Calu3 (cell line): Measurements from ENCODE around the gene HAUS8. TPM values are rescaled to one million over a fixed set of nuclear protein-coding genes. Genes with fewer than 3 reads are reported as not detected.

Experiments used
- BruUV-seq: library from RNA; stranded (reverse); fragments of 400-500 nt; replicated peaks from 2 replicates; lab custom pipeline; 2021; lab: Mats Ljungman, UMichigan
- CTCF ChIA-PET: fragments of 300-600 bp; sonication (Branson Sonifier 250); formaldehyde crosslinking; loops from one replicate; lab custom pipeline; 2022; ENCODE audit warnings: antibody characterized with exemption; lab: Charles Lee
- DNase-seq: peaks from one replicate; pipeline ENCODE4 v3.0.0; 2022
- H3K27ac Mint-ChIP-seq: one replicate; pipeline ENCODE4 v1.8.0; 2022; ENCODE audit warnings: mixed read lengths; ENCODE audit not compliant: unreplicated experiment
- H3K27me3 Mint-ChIP-seq: one replicate; pipeline ENCODE4 v1.8.0; 2022; ENCODE audit warnings: mixed read lengths; ENCODE audit not compliant: unreplicated experiment
- H3K36me3 Mint-ChIP-seq: one replicate; pipeline ENCODE4 v1.8.0; 2022; ENCODE audit warnings: mild to moderate bottlenecking, moderate library complexity, mixed read lengths; ENCODE audit not compliant: insufficient read depth, unreplicated experiment
- H3K4me1 Mint-ChIP-seq: one replicate; pipeline ENCODE4 v1.8.0; 2022; ENCODE audit warnings: mild to moderate bottlenecking, low read depth, mixed read lengths; ENCODE audit not compliant: unreplicated experiment
- H3K4me3 Mint-ChIP-seq: one replicate; pipeline ENCODE4 v1.8.0; 2022; ENCODE audit warnings: mild to moderate bottlenecking, low read depth, moderate library complexity, mixed read lengths; ENCODE audit not compliant: unreplicated experiment
- H3K9me3 Mint-ChIP-seq: one replicate; pipeline ENCODE4 v1.8.0; 2022; ENCODE audit warnings: low read depth, mixed read lengths; ENCODE audit not compliant: unreplicated experiment
- intact Hi-C: fragments of 100-400 bp; cut with micrococcal nuclease; formaldehyde crosslinking; loops from one replicate; pipeline ENCODE4 v1.10.0; 2022; ENCODE audit not compliant: unreplicated experiment
- total RNA-seq: library from RNA; stranded (reverse); gene quantifications from 2 replicates; pipeline ENCODE4 v1.2.3, GENCODE V29; 2022
- TF ChIP-seq, protein P1 (sequence below): fragments of 200-600 bp; IDR thresholded peaks from one replicate; pipeline ENCODE4 v1.8.0; 2022; ENCODE audit warnings: antibody characterized with exemption; ENCODE audit not compliant: unreplicated experiment

The HAUS8 gene
- total RNA-seq, 1 experiment from 2014 or later, result 20.5 TPM

DNA sequence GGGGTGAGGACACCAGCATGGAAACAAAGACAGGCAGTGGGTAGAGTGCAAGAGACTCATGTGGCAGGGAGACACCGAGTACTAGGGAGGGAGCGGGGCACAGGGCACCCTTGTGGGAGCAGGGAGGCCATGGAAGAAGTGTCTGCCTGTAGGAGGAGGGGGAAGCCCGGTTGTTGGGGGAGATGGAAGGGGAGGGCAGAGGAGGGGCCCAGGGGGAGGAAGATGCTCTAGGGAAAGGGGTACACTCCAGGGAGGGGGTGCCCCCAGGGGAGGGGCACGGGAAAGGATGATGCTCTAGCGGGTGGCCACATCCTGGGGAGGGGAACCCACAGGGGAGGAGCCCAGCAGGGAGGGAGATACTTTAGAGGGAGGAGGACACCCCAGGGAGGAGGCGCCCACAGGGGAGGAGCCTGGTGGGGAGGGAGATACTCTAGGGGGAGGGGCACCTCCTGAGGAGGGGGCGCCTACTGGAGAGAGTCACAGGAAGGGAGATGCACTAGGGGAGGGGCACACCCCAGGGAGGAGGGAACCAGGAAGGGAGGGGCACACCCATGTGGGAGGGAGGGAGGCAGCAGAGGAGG lies 73.6 kb downstream of the HAUS8 start:
- no TSS peak for BruUV-seq

More for the DNA sequence above, 73.6 kb downstream of the HAUS8 start:
- Mint-ChIP-seq H3K4me1 (no peaks in the 10 kb centered on the region), H3K27ac (no peak overlapping the region), H3K27me3 (peaks cover 21% of the 10 kb centered on the region), H3K4me3 (no peak overlapping the region), H3K9me3 (no peaks in the 10 kb centered on the region), H3K36me3 (no peaks in the 10 kb centered on the region)
- intact Hi-C loops, result no loop called here
- no peak for DNase-seq
- TF ChIP-seq, protein P1, sequence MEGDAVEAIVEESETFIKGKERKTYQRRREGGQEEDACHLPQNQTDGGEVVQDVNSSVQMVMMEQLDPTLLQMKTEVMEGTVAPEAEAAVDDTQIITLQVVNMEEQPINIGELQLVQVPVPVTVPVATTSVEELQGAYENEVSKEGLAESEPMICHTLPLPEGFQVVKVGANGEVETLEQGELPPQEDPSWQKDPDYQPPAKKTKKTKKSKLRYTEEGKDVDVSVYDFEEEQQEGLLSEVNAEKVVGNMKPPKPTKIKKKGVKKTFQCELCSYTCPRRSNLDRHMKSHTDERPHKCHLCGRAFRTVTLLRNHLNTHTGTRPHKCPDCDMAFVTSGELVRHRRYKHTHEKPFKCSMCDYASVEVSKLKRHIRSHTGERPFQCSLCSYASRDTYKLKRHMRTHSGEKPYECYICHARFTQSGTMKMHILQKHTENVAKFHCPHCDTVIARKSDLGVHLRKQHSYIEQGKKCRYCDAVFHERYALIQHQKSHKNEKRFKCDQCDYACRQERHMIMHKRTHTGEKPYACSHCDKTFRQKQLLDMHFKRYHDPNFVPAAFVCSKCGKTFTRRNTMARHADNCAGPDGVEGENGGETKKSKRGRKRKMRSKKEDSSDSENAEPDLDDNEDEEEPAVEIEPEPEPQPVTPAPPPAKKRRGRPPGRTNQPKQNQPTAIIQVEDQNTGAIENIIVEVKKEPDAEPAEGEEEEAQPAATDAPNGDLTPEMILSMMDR, result no peak
- CTCF ChIA-PET, result no interaction called here

Other genes with a start within 250 kb of the HAUS8 start
- 43.1 and 49.7 TPM in 2 replicates for gene SIN3B, start 246.1 kb downstream of the HAUS8 start, total RNA-seq
- not detected in 2 replicates for gene F2RL3, start 186.5 kb downstream of the HAUS8 start, total RNA-seq
- gene CPAMD8, start 48.6 kb downstream of the HAUS8 start, total RNA-seq, result 5.7 and 5.8 TPM in 2 replicates
- 38.4 and 40.4 TPM in 2 replicates for gene MYO9B, start 325 bp upstream of the HAUS8 start, total RNA-seq
- gene USE1, start 139.9 kb upstream of the HAUS8 start, total RNA-seq, result 10.7 and 11.8 TPM in 2 replicates
- gene OCEL1, start 150.8 kb upstream of the HAUS8 start, total RNA-seq, result 12.1 and 12.2 TPM in 2 replicates
- gene NR2F6, start 170.5 kb upstream of the HAUS8 start, total RNA-seq, result 33.5 and 34.6 TPM in 2 replicates
- gene USHBP1, start 189.3 kb upstream of the HAUS8 start, total RNA-seq, result 0.10 and 0.26 TPM in 2 replicates
- 72.9 and 75.2 TPM in 2 replicates for gene BABAM1, start 192.0 kb upstream of the HAUS8 start, total RNA-seq
- 0.32 and 0.66 TPM in 2 replicates for gene ANKLE1, start 206.4 kb upstream of the HAUS8 start, total RNA-seq
- gene ABHD8, start 228.0 kb upstream of the HAUS8 start, total RNA-seq, result 6.0 and 6.2 TPM in 2 replicates
- 37.9 and 38.4 TPM in 2 replicates for gene MRPL34, start 230.4 kb upstream of the HAUS8 start, total RNA-seq
- 50.8 and 54.9 TPM in 2 replicates for gene DDA1, start 234.1 kb upstream of the HAUS8 start, total RNA-seq